ENCODE data around the gene ASMTL. TPM values are rescaled to one million over a fixed set of nuclear protein-coding genes. Genes with fewer than 3 reads are reported as not detected.
"Not testable (repeated sequence)": the region's sequence is repeated elsewhere in the genome, so short reads cannot be mapped to it uniquely, and the experiment has no call there.

Gene ASMTL
- total RNA-seq, 4 donors from 2014 or later, result 19.4 to 27.7 (median 24.4) TPM

DNA sequence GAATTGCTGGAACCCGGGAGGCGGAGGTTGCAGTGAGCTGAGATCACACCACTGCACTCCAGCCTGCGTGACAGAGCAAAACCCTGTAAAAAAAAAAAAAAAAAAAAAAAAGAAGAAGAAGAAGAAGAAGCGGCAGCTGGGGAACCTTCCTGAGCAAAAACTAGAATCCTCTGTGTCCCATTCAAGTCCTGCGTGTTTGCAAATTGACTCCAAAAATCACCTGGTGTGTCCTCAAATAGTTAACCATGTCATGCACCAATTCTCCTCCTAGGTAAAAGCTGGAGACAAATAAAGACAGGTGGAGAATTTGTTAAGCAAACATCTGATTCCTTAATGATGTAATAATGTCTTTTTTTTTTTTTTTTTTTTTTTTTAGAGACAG is 31.9 kb upstream of the ASMTL start:
- Histone ChIP-seq H3K4me3 (no peak overlapping the region), H3K27ac (no peak overlapping the region), H3K9me3 (no peaks in the 10 kb centered on the region), H3K4me1 (peaks cover 11% of the 10 kb centered on the region), H3K27me3 (no peaks in the 10 kb centered on the region), H3K36me3 (no peaks in the 10 kb centered on the region)
- no peak for DNase-seq (ENCODE audit: low spot score in 2 of 2)
- TF ChIP-seq POLR2AphosphoS5 (IDR thresholded peaks at IDR 0.05) (no peak), EP300 (IDR thresholded peaks at IDR 0.05) (no peak), POLR2A (IDR thresholded peaks at IDR 0.05) (no peak)
- TF ChIP-seq, protein P1, sequence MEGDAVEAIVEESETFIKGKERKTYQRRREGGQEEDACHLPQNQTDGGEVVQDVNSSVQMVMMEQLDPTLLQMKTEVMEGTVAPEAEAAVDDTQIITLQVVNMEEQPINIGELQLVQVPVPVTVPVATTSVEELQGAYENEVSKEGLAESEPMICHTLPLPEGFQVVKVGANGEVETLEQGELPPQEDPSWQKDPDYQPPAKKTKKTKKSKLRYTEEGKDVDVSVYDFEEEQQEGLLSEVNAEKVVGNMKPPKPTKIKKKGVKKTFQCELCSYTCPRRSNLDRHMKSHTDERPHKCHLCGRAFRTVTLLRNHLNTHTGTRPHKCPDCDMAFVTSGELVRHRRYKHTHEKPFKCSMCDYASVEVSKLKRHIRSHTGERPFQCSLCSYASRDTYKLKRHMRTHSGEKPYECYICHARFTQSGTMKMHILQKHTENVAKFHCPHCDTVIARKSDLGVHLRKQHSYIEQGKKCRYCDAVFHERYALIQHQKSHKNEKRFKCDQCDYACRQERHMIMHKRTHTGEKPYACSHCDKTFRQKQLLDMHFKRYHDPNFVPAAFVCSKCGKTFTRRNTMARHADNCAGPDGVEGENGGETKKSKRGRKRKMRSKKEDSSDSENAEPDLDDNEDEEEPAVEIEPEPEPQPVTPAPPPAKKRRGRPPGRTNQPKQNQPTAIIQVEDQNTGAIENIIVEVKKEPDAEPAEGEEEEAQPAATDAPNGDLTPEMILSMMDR (IDR thresholded peaks at IDR 0.05), result no peak
- 82% methylated on average over 5 of the region's 5 CpGs for WGBS

DNA sequence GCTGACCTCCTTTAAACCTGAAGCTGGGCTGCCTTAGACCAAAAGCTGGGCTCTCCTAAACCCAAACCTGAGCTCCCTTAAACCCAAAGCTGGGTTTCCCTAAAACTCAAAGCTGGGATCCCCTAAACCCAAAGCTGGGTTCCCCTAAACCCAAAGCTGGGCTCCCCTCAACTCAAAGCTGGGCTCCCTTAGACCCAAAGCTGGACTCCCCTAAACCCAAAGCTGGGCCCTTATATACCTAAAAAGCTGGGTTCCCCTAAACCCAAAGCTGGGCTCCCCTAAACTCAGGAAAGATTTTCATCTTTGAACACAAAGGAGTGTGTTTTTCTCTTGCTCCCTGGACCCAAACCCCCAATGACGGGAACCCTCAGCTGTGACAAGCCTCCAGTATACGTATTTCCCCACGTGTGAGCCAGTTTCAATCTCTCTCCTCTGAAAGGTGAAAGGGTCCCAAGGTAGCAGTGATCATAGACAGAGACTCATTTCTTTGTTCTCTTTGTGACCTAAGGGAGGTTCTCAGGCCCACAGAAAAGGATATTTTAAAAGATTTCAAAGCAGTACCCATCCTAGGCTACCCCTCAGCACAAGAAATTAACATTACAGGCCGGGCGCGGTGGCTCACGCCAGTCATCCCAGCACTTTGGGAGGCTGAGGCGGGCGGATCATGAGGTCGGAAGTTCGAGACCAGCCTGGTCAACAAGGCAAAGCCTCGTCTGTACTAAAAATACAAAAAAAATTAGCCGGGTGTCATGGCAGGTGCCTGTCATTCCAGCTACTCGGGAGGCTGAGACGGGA is 31.3 kb upstream of the ASMTL start:
- no peaks in the 10 kb centered on the region for H3K27me3 ChIP-seq
- no peak overlapping the region for H3K27ac ChIP-seq
- peak; percentile 15 to 35 for DNase-seq (ENCODE audit: low spot score in 2 of 2)
- H3K36me3 ChIP-seq, result no peaks in the 10 kb centered on the region
- peaks cover 11% of the 10 kb centered on the region for H3K4me1 ChIP-seq
- H3K4me3 ChIP-seq, result no peak overlapping the region
- WGBS, result 77% methylated on average over 14 of the region's 15 CpGs
- no peaks in the 10 kb centered on the region for H3K9me3 ChIP-seq
- TF ChIP-seq, protein P1 (IDR thresholded peaks at IDR 0.05), result no peak
- TF ChIP-seq EP300 (IDR thresholded peaks at IDR 0.05) (no peak), POLR2A (IDR thresholded peaks at IDR 0.05) (no peak), POLR2AphosphoS5 (IDR thresholded peaks at IDR 0.05) (no peak)

DNA sequence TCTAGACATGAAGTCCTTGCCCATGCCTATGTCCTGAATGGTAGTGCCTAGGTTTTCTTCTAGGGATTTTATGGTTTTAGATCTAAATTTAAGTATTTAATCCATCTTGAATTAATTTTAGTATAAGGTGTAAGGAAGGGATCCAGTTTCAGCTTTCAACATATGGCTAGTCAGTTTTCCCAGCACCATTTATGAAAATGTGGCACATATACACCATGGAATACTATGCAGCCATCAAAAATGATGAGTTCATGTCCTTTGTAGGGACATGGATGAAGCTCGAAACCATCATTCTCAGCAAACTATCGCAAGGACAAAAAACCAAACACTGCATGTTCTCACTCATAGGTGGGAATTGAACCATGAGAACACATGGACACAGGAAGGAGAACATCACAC is 29.8 kb upstream of the ASMTL start:
- WGBS, result 100% methylated on average over 1 of the region's 2 CpGs
- not testable (repeated sequence) for H3K9me3 ChIP-seq, H3K4me3 ChIP-seq

DNA sequence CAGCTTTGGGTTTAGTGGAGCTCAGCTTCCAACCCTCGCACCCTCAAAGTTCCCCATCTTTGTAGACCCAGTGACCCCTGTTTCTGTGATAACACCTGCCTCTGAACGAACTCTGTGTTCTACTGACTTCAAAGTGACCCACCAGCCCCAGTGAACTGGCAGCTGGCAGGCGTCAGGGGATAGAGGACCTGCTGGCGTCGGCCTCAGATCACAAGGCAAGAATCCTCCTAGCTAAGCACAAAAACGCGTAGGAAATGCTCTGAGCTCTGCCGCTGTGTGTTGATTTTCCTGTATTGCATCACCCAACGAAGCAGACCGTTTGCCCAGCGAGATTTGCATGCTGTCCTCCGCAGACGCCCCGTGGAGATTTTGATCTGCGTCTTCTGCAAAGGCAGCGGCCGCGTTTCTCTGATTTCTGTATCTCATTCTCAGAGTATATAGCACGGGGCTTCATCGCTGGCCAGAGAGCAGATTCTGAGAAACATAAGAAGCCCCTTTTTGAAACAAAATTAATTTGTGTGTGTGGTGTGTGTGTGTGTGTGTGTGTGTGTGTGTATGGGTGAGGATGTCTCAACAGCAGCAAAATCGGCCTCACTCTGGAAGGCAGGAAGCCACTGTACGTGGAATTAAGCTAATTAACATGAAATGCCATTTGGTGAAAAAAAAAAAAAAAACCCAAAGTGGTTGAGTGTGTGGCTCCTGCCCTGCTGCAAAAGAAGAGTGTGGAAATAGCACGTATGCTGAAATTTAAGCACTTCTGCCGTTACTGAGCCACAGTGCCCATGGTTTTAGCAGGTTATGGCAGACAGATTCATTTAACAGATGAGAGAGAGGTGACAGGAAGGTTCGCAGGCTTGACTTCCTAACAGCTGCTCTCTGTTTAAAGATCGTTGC is 29.2 kb upstream of the ASMTL start:
- WGBS, result 9% methylated on average over 21 of the region's 26 CpGs
- Histone ChIP-seq H3K9me3 (no peaks in the 10 kb centered on the region), H3K4me3 (no peak overlapping the region), H3K27me3 (no peaks in the 10 kb centered on the region), H3K36me3 (no peaks in the 10 kb centered on the region), H3K27ac (peak overlapping the region; percentile 38), H3K4me1 (peaks cover 11% of the 10 kb centered on the region)
- TF ChIP-seq, protein P1 (IDR thresholded peaks at IDR 0.05), result no peak
- TF ChIP-seq POLR2A (IDR thresholded peaks at IDR 0.05), result no peak
- peak; percentile 67 to 81 for DNase-seq (ENCODE audit: low spot score in 2 of 2)

More for the DNA sequence above, 29.8 kb upstream of the ASMTL start:
- not testable (repeated sequence) for H3K27ac ChIP-seq; H3K27me3 ChIP-seq; DNase-seq (ENCODE audit: low spot score in 2 of 2); H3K36me3 ChIP-seq
- H3K4me1 ChIP-seq, result peaks cover 11% of the 10 kb centered on the region

DNA sequence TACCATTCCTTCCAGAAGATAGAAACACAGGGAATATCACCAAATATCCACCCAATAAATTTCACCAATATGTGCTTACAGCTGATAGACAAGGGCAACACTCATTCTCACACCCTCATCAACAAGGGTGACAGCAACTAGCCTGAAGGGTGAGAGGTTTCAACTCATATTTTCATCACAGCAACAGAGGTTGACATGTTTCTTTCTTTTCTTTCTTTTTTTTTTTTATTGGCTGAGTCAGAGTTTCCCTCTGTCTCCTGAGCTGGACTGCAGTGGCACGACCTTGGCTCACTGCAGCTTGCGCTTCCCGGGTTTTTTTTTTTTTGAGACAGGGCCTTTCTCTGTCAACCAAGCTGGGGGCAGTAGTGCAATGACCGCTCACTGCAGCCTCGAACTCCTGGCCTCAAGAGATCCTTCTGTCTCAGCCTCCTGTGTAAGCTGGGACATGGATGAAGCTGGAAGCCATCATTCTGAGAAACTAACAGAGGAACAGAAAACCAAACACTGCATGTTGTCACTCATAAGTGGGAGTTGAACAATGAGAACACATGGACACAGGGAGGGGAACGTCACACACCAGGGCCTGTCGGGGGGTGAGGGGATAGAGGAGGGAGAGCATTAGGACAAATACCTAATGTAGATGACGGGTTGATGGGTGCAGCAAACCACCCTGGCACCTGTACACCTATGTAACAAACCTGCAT is 27.5 kb upstream of the ASMTL start:
- WGBS, result 72% methylated on average over 8 of the region's 8 CpGs
- TF ChIP-seq POLR2AphosphoS5 (IDR thresholded peaks at IDR 0.05) (no peak), POLR2A (IDR thresholded peaks at IDR 0.05) (no peak), EP300 (IDR thresholded peaks at IDR 0.05) (no peak)
- TF ChIP-seq, protein P1 (IDR thresholded peaks at IDR 0.05), result no peak
- no peaks in the 10 kb centered on the region for H3K27me3 ChIP-seq
- no peaks in the 10 kb centered on the region for H3K36me3 ChIP-seq
- no peak overlapping the region for H3K4me3 ChIP-seq
- H3K27ac ChIP-seq, result no peak overlapping the region
- DNase-seq (ENCODE audit: low spot score in 2 of 2), result peak in 1 of 2 donors; percentile 17
- H3K9me3 ChIP-seq, result no peaks in the 10 kb centered on the region
- peaks cover 11% of the 10 kb centered on the region for H3K4me1 ChIP-seq
